GM21723 (cell line): Measurements from ENCODE around the gene ELK4.
A peak's percentile ranks its signal among the peaks of the same experiment; 100 is the strongest.

Experiments used
- ATAC-seq: cut with Tn5 transposase; IDR thresholded peaks from one replicate; pipeline ENCODE4 v1.9.1; 2021; ENCODE audit warnings: mild to moderate bottlenecking, moderate library complexity; ENCODE audit not compliant: unreplicated experiment

The ELK4 gene

DNA sequence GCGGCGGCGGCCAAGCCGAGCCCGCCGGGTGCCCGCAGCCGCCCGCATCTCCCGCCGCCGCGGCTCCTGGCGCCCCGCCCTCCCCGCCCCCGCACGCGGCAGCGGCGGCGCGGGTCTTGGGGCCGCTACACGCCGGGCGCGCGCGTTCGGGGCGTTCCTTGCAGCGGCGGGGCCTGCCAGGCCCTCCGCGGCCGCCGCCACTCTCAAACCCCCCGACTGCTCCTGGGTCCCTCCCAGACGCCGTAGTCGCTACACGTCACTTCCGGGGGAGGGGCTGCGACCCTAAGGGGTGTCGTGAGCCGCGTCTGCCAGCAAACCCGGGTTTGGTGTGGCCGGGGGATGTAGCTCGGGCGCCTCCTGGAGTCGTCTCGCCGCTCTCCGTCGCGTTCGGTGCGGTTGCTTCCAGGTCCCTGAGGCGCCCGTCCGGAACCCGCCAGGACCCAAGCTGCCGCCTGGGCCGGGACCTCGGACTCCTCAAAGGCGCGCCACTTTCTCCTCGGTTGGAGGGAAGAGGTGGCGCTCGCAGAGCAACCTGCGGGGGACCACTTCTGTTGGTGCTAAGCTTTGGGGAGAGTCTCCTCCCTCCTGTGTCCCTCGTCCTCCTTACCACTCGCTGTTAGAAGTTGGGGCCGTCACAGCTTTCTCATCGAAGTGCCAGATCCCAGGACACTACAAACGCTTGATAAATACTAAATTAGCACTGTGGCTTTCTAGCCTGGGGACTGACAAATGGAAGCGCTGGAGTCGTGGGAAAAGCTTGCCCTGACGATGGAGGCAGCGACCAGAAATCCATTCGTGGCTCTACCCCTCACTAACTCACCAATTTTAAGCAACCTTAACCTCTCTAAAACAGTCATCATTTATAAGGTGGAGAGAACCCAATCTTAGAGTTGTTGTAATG lies at the start of gene ELK4:
Gene ELK4 (minus strand): TSS at position 244 of the 901 bp plus-strand sequence. CDS start 8,129 bp downstream, outside the sequence.
- peak; percentile 84 for ATAC-seq

DNA sequence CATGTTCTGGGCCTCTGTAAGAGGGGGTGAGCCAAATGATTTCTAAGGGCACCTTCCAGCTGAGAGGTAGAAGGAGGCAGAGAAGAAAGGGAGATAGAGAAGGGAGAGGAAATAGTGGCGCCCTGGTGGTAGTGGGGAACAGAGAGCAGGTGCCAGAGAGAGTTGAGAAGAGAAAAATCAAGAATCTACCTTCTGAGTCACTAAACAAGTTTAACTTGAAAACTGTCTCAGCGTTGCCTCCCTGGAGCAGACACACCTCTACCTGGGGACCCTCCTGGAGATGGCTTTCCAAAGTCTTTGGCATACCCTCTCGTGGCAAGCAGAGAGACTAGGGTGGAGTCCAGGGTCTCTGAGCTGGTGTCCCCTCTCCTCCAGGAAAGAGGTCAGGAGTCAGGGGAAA lies 49.6 kb upstream of the ELK4 start:
- ATAC-seq: no peak

DNA sequence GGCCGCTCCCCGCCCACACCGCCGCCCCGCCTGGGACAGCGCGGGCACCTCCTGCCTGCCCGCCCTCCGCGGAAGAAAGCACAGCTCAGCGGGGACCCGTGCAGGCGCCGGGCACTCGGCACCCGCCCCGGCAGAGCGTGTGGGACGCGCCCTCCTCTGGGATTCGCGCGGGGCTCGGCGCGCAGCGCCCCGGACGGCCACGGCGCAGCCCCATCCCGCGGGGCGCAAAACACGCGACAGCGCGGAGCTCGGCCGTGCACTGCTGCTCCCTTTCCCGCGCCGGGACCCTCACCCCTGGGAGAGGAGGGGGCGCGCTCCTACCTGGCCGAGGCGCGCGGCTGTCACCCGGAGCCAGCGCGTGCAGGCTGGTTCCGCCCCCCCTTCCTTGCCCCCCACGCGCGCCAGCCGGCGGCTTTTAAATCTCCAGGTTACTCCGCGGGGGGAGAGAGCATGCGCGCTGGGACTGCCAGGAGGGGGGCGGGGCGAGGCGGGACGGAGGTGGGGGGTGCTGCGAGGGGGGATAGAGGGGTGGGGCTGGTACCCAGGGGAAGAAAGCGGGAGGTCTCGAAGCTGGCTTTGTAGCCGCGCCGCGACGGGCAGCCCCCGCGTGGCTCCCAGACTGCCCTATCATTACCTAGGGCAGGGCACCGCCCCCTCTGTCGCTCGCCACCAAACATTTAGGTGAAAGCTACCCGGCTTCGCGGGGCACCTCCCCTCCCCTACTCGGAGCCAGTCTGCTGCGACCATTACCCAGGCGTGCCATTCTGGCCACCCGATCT lies 48.5 kb upstream of the ELK4 start, which contains the start of gene SLC45A3:
Gene SLC45A3 (minus strand): TSS at position 437 of the 779 bp plus-strand sequence. CDS start 15,853 bp downstream, outside the sequence.
- ATAC-seq: peak; percentile 65

- ATAC-seq: no peak
These were observed 46.7 kb upstream of the ELK4 start for GRCh38 chr1:205678286-205679111.

DNA sequence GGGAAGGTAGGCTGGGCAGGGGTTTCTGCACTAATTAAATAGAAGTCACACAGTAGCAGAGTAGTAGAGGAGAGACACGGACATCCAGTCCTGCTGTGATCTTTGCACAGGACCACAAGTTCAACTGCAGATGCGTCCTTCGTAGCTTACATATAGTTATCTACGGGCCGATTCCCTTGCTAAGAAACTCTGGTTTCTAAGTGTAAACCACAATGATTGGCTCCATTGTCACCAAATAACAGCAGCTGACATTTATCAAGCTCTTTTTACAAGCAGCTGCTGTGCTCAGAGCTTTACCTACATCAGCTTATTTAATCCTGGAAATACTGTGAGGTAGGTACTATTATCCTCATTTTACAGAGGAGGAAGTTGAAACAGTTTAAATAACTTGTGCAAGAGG lies 45.4 kb upstream of the ELK4 start:
- ATAC-seq: no peak

GRCh38 chr1:205676597-205676996 lies 44.8 kb upstream of the ELK4 start:
- ATAC-seq: no peak

- ATAC-seq: no peak
These were observed 44.2 kb upstream of the ELK4 start for GRCh38 chr1:205676002-205676401.

DNA sequence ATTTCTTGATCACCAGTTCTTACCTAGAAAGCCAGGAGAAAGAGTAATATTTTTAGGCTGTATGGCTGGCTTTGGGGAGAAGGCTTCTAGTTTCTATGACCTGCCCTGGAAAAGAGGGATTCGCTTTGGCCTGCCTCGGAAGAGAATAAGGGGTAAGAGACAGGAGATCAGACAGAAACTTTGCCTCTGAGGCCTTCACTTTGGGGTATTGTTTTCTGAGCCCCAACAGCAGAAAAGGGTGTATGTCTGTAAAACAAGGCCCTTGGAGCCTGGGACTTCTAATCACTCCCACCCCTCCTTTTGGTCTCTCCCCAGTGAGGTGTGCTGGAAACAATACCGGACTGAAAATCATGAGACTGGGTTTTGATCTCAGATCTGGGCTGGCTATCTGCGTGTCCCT lies 43.4 kb upstream of the ELK4 start:
- no peak for ATAC-seq

GRCh38 chr1:205672970-205673369 lies 41.2 kb upstream of the ELK4 start:
- ATAC-seq: no peak

- ATAC-seq: no peak
These were observed 40.6 kb upstream of the ELK4 start for GRCh38 chr1:205672395-205672889.

GRCh38 chr1:205670611-205671430 lies 39.0 kb upstream of the ELK4 start:
- ATAC-seq: no peak

DNA sequence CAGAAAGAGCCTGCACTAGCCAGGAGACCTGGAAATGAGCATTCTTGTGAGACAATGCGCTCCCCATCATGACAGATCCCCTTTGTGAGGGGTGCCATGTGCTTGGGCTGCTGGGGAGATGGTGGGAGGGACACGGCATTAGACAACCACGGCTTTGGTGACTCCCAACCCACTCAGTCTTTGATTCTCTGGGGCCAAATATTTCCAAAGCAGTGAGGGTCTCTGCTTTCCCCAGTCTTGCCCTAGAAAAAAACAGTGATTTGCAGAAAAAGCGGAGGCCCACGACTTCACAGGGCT lies 38.3 kb upstream of the ELK4 start:
- ATAC-seq: no peak

- ATAC-seq: no peak
These were observed 37.7 kb upstream of the ELK4 start for GRCh38 chr1:205669341-205670149.

GRCh38 chr1:205668951-205669340 lies 37.1 kb upstream of the ELK4 start:
- ATAC-seq: no peak

- ATAC-seq: no peak
These were observed 36.3 kb upstream of the ELK4 start for GRCh38 chr1:205667909-205668643.

GRCh38 chr1:205666372-205667166 lies 34.8 kb upstream of the ELK4 start:
- no peak for ATAC-seq

DNA sequence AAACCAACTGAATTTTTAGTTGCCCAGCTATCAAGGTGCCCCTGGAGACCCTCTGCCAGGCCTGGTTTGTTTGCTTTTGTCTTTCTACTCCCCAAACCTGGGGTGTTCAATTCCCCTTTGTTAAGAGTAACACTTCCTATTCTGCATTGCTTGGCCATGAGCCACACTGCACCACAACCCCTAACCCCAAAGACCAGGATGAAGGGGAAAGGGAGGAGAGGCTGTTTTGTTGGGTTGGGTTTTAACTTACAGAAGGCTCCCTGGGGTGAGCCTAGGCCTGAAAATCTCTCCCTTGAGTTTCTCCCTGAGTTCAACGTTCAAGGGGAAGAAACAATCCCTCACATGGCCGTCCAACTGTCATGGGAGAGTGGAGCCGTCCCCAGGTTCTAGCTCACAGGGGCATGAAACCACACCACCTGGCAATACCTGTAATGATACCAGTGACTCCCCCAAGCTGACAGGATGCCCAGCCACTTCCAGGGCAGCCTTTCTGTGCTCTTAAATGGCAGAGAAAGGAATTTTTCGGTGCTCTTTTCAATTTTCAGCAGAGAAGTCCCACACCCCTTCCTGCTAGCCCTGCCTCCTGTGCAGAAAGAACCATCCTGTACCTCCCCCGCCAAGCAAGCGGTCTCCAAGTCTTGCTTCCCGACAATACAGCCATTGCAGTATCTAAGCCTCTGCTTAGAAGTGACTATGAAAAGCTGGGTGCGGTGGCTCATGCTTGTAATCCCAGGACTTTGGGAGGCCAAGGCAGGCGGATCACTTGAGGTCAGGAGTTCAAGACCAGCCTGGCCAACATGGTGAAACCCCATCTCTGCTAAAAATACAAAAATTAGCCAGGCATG lies 33.6 kb upstream of the ELK4 start:
- ATAC-seq: no peak
